Peyer's patch (tissue), 4 donors: ENCODE data around the gene COPG1.

Experiments used
- POLR2A ChIP-seq, 2 donors: fragments of 450-650 bp; IDR thresholded peaks; one replicate each; pipeline ENCODE4 v1.5.1; 2017; ENCODE audit warnings: antibody characterized with exemption in 2 of 2, mild to moderate bottlenecking in 2 of 2, moderate library complexity in 2 of 2
- TF ChIP-seq, protein P1 (sequence below), 6 experiments: fragments of 450-650 bp in 4 of 6; fragments of 200-600 bp in 2 of 6; sonication (generic) in 1 of 6; IDR thresholded peaks; one replicate each; pipeline ENCODE4 v1.5.1; 2017 to 2019; ENCODE audit warnings: antibody characterized with exemption in 6 of 6, mild to moderate bottlenecking in 3 of 6, moderate library complexity in 1 of 6

DNA sequence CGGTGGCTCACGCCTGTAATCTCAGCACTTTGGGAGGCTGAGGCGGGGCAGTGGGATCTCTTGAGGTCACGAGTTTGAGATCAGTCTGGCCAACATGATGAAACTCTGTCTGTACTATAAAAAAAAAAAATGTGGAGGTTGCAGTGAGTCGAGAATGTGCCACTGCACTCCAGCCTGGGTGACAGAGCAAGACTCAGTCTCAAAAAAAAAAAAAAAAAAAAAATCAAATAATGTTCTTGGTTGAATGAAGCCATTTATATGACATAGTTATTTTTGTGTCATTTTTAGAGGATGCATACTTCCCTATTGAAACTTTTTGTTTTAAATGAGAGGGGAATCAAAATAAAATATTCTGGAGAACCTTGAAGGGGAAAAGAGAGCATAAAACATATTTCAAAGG is 32.3 kb downstream of the COPG1 start:
- no peak for TF ChIP-seq POLR2A (IDR thresholded peaks at IDR 0.05)
- TF ChIP-seq, protein P1, sequence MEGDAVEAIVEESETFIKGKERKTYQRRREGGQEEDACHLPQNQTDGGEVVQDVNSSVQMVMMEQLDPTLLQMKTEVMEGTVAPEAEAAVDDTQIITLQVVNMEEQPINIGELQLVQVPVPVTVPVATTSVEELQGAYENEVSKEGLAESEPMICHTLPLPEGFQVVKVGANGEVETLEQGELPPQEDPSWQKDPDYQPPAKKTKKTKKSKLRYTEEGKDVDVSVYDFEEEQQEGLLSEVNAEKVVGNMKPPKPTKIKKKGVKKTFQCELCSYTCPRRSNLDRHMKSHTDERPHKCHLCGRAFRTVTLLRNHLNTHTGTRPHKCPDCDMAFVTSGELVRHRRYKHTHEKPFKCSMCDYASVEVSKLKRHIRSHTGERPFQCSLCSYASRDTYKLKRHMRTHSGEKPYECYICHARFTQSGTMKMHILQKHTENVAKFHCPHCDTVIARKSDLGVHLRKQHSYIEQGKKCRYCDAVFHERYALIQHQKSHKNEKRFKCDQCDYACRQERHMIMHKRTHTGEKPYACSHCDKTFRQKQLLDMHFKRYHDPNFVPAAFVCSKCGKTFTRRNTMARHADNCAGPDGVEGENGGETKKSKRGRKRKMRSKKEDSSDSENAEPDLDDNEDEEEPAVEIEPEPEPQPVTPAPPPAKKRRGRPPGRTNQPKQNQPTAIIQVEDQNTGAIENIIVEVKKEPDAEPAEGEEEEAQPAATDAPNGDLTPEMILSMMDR (IDR thresholded peaks at IDR 0.05): no peak
